HG03558 (cell line): ENCODE results near the gene FAM120AOS.

Experiments
- ATAC-seq: cut with Tn5 transposase; IDR thresholded peaks from one replicate; pipeline ENCODE4 v1.9.1; 2021; ENCODE audit warnings: moderate number of reproducible peaks; ENCODE audit not compliant: unreplicated experiment; ENCODE audit errors: extremely low read depth

FAM120AOS gene

DNA sequence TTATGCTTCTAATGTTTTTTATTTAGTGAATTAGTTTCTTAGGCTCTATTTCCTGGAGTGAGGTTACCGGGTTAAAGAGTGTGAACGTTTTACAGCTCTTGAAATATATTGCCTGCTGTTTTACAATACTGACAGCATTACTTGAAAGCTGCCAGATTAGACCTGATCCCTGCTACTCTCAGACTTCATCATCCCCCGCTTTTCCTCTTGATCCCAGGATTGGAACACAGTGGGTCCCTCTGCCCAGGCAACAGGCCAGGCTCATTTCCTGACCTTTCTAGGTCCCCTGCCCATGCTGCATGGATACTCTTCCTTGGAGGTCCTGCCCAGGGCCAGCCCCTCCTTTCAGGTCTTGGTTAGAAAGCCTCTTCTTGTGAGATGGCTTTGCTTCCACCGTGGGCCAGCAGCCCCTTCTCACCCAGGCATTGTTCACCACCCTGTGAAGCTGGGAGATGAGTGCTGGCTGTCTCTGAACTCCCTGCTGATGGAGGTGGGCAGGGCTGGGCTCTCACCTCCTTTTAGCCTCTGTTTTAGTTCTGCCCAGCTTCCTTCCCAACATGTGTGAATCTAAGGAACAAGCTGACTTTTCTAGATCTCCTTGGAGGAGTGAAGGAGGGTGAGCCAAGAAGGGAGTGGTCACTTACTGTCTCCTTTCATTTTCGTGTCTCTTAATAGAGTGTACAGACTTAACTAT lies 15.5 kb upstream of the FAM120AOS start:
- ATAC-seq, result no peak

DNA sequence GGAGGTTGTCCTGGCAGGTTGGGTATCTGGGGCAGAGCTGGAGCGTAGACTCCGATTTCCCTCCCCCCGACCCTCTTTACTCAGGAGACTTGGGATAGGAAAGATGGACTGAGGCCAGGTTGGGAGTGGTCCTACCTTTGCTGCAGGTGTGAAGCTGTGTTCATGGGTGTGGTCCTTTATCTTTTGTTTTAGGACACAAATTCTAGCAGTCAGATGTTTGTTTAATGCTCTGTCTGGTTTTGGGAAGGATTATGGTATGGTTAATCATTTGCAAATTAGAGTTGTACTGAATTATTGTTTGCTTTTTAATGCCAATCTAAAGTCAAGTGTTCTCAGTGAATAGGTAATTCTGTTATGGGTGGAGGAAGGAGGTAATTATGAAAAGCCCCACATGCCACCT lies 14.1 kb upstream of the FAM120AOS start:
- no peak for ATAC-seq

DNA sequence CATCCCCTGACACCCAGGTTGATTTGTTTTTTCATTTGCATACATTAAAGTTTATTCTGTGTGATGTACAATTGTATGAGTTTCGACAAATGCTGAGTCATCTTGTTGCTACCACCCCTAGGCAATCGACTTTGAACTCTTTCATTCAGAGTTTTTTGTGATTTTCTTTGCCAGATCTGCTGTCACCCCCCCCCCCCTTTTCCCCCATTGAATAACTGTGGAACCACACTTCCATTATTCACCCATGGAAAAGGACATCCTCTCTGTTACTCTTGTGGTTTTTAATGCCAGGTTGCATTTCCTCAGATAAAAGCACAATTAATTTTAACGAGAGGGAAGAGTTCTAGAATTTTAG lies 13.7 kb upstream of the FAM120AOS start:
- ATAC-seq, result no peak

- ATAC-seq, result no peak
These were observed 13.2 kb upstream of the FAM120AOS start for GRCh38 chr9:93466416-93467061.

- no peak for ATAC-seq
These were observed 12.5 kb upstream of the FAM120AOS start for GRCh38 chr9:93465855-93466254.

- no peak for ATAC-seq
These were observed 11.5 kb upstream of the FAM120AOS start for GRCh38 chr9:93464876-93465275.

- ATAC-seq, result no peak
These were observed 11.0 kb upstream of the FAM120AOS start for GRCh38 chr9:93464395-93464794.

GRCh38 chr9:93463638-93464248 lies 10.4 kb upstream of the FAM120AOS start:
- no peak for ATAC-seq

DNA sequence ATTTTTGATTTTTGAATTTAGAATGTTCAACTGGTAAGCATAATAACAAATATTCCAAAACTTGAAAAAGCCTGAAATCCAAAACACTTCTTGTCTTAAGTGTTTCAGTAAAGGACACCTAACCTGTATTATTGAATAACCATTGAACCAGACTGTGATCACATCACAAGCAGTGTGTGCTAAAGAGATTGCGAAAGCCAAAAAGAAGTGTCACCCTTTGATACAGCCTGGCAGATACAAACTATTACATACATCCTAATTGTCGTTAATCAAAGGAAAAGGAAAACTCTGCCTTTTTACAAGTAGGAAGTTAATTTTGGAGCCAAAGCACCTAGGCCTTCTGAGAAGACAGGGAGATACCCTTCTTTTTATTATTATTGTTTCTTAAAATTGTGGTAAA lies 8.4 kb upstream of the FAM120AOS start:
- no peak for ATAC-seq

- ATAC-seq, result no peak
These were observed 8.0 kb upstream of the FAM120AOS start for GRCh38 chr9:93461414-93461743.

DNA sequence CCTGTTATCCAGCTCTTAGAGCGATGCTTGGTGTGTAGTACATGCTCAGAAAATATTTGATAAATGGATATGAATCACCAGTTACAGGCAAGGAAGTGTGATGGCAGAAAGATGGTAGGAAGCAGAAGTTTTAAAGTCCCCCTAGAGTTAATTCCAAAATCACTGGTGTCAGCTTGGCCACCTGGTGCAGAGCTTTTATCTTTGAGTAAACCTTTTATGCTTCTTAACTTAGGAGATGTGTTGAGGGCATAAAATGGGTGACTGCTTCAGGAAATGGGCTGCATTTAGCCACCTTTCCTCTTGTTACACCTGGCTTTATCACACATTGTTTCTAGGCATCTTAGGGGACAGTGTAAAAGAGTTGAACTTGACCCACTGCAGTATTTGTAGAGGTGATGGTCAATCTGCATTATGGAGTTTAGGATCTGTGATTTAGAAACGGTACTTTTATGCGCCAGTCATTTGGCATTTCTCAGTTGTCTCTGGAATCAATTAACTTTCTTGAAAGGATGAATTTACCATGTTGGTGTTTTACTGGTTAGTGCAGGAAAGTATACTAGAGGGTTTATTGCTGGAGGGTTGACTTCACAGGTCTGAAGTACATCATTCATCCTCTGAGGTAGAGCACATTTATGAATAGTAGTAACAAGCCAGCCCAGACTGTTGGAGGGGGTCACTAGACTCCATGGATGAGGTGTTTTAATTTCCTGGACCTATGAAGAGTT lies 7.5 kb upstream of the FAM120AOS start:
- no peak for ATAC-seq

- ATAC-seq, result no peak
These were observed 6.1 kb upstream of the FAM120AOS start for GRCh38 chr9:93459432-93459847.

- ATAC-seq, result no peak
These were observed 5.3 kb upstream of the FAM120AOS start for GRCh38 chr9:93458712-93459111.

GRCh38 chr9:93457006-93457405 lies 3.6 kb upstream of the FAM120AOS start:
- ATAC-seq, result no peak

DNA sequence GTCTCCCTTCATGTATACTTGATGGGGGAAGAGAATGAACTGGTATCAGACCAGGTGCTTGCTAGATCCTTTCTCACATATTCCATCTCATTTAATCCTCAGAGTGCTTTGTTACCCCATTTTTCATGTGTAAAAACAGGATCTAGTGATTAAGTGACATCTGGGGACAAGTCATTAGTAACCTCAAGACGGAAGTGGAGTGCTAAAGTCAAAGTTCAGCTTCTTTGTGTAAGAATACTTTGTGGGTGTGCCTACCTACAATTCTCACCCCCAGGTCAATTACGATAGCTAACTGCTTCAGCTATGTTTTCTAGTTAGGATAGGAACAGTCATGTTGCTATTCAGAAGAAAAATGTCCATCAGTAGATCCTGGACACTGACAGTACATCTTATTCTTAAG lies 3.1 kb upstream of the FAM120AOS start:
- ATAC-seq, result no peak

- no peak for ATAC-seq
These were observed 2.6 kb upstream of the FAM120AOS start for GRCh38 chr9:93456022-93456421.

DNA sequence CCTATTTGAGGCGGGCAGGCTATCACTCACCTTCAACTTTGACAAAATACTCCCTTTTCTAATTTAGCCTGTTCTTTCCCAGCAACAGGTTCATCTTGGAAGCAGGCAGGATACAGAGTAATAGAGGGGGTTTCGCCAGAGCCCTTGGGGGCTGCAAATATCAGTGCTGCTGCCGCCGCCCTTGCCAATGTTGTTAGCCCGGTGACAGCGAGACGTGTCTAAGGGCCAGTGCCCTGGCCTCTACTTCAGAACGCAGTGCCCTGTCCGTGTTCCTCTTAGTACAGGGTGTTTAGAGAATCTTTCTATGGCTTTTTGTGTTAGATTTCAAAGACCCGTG lies 703 bp downstream of the FAM120AOS start:
- ATAC-seq, result no peak

DNA sequence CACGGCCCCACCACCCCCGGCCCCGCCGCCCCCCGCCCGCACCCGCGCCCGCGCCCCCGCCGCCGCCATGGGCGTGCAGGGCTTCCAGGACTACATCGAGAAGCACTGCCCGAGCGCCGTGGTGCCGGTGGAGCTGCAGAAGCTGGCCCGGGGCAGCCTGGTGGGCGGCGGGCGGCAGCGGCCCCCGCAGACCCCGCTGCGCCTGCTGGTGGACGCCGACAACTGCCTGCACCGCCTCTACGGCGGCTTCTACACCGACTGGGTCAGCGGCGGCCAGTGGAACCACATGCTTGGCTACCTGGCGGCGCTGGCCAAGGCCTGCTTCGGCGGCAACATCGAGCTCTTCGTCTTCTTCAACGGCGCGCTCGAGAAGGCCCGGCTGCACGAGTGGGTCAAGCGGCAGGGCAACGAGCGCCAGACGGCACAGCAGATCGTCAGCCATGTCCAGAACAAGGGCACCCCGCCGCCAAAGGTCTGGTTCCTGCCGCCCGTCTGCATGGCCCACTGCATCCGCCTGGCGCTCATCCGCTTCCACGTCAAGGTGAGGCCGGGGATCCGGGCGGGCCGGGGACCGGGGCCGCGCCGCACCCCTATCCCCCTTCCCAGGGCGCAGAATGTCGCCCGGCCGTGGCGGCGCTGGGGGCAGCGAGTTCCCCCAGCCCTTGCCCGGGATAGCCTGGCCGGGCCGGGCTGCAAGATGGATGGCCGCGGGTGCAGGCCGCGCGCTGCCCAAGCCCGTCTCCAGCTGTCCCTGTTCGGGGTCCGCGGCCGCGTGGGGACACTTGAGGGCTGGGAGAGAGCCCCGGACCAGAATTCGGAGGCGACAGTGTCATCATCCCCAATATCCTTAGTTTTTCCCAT lies 1.3 kb downstream of the FAM120AOS start:
- ATAC-seq, result no peak

- no peak for ATAC-seq
These were observed 2.2 kb downstream of the FAM120AOS start, which contains the start of gene FAM120A for GRCh38 chr9:93450945-93451815. FAM120A (plus strand) TSS chr9:93451685; CDS start chr9:93451916, 231 bp downstream.
